Stimulated activated CD8-positive, alpha-beta memory T cell treated with anti-CD3 and anti-CD28 coated beads, Interleukin-7, amount 100 ng/mL, for 24 hours (primary cell): ENCODE measurements around the gene APBA2.

ENCODE experiments used
- DNase-seq: peaks from one replicate; pipeline ENCODE4 v3.0.0-alpha.2; 2020; ENCODE audit warnings: low read depth

Gene APBA2

GRCh38 chr15:28915041-28915810, 29.5 kb downstream of the APBA2 start:
- no peak for DNase-seq

GRCh38 chr15:28915935-28916334, 30.2 kb downstream of the APBA2 start:
- DNase-seq: no peak

- DNase-seq: no peak
These were observed 32.0 kb downstream of the APBA2 start for GRCh38 chr15:28917791-28918140.

GRCh38 chr15:28918141-28918983, 32.6 kb downstream of the APBA2 start:
- DNase-seq: no peak

GRCh38 chr15:28919201-28919635, 33.4 kb downstream of the APBA2 start:
- no peak for DNase-seq

- no peak for DNase-seq
These were observed 34.2 kb downstream of the APBA2 start for GRCh38 chr15:28919679-28920655.

GRCh38 chr15:28920781-28921331, 35.1 kb downstream of the APBA2 start:
- DNase-seq: no peak

GRCh38 chr15:28921336-28921735, 35.6 kb downstream of the APBA2 start:
- no peak for DNase-seq

- DNase-seq: no peak
These were observed 36.3 kb downstream of the APBA2 start for GRCh38 chr15:28921919-28922706.

- no peak for DNase-seq
These were observed 36.9 kb downstream of the APBA2 start for GRCh38 chr15:28922707-28923012.

GRCh38 chr15:28923726-28924280, 38.0 kb downstream of the APBA2 start:
- no peak for DNase-seq

GRCh38 chr15:28927043-28927442, 41.3 kb downstream of the APBA2 start:
- no peak for DNase-seq

GRCh38 chr15:28929200-28929599, 43.4 kb downstream of the APBA2 start:
- no peak for DNase-seq

GRCh38 chr15:28930011-28930410, 44.2 kb downstream of the APBA2 start:
- no peak for DNase-seq

GRCh38 chr15:28930476-28931291, 44.9 kb downstream of the APBA2 start:
- DNase-seq: no peak

- no peak for DNase-seq
These were observed 46.1 kb downstream of the APBA2 start for GRCh38 chr15:28931828-28932227.

- DNase-seq: no peak
These were observed 46.6 kb downstream of the APBA2 start for GRCh38 chr15:28932361-28932760.

- DNase-seq: no peak
These were observed 48.1 kb downstream of the APBA2 start for GRCh38 chr15:28933710-28934445.

- DNase-seq: no peak
These were observed 48.9 kb downstream of the APBA2 start for GRCh38 chr15:28934645-28935044.
